Measurements from ENCODE around the gene ADH7.

The ADH7 gene

DNA sequence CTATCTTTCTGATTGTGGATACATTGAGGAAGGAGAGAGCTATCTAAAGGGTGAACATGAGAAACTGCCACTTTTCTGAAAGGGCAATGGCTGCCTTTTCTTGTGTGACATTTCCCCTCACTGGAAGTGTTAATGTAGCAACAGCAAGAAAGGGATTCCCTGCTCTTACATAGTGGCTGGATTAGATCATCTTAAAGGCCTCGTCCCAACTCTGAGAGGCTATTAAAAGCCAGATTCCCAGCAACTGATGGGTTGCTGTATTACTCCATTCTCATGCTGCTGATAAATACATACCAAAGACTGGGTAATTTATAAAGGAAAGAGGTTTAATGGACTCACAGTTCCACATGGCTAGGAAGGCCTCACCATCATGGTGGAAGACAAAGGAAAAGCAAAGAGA lies 33.7 kb upstream of the ADH7 start:
- Mint-ChIP-seq H3K4me3 (no peak overlapping the region), H3K36me3 (ENCODE audit: low read depth) (no peaks in the 10 kb centered on the region), H3K4me1 (no peaks in the 10 kb centered on the region), H3K27me3 (ENCODE audit: low read depth, poor library complexity) (peaks cover 16% of the 10 kb centered on the region), H3K27ac (no peak overlapping the region), H3K9me3 (no peaks in the 10 kb centered on the region)
- DNase-seq, result no peak
- TF ChIP-seq, protein P1, sequence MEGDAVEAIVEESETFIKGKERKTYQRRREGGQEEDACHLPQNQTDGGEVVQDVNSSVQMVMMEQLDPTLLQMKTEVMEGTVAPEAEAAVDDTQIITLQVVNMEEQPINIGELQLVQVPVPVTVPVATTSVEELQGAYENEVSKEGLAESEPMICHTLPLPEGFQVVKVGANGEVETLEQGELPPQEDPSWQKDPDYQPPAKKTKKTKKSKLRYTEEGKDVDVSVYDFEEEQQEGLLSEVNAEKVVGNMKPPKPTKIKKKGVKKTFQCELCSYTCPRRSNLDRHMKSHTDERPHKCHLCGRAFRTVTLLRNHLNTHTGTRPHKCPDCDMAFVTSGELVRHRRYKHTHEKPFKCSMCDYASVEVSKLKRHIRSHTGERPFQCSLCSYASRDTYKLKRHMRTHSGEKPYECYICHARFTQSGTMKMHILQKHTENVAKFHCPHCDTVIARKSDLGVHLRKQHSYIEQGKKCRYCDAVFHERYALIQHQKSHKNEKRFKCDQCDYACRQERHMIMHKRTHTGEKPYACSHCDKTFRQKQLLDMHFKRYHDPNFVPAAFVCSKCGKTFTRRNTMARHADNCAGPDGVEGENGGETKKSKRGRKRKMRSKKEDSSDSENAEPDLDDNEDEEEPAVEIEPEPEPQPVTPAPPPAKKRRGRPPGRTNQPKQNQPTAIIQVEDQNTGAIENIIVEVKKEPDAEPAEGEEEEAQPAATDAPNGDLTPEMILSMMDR (IDR thresholded peaks at IDR 0.05), result no peak

DNA sequence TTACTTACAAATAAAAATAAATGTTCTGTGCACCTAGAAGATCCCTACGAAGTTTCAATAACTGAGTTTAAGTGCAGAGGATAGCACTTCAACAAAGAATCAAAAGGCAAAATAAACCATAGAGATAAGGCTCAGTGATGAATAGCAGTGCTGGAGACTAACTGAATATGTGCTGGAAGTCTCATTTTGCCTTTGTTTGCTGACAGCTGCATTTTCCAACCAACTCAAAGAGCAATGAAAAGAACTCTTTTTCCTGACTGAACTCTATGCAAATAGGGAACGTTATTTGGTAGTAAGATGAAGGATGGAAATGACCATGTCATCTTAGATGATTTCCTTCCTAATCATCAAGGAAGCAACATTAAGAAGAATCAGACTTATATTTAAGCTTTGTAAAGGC lies 32.7 kb upstream of the ADH7 start:
- H3K36me3 Mint-ChIP-seq (ENCODE audit: low read depth), result no peaks in the 10 kb centered on the region
- no peak overlapping the region for H3K27ac Mint-ChIP-seq
- DNase-seq, result no peak
- no peaks in the 10 kb centered on the region for H3K4me1 Mint-ChIP-seq
- H3K4me3 Mint-ChIP-seq, result no peak overlapping the region
- no peaks in the 10 kb centered on the region for H3K9me3 Mint-ChIP-seq
- TF ChIP-seq, protein P1 (IDR thresholded peaks at IDR 0.05), result no peak
- peaks cover 19% of the 10 kb centered on the region for H3K27me3 Mint-ChIP-seq (ENCODE audit: low read depth, poor library complexity)

DNA sequence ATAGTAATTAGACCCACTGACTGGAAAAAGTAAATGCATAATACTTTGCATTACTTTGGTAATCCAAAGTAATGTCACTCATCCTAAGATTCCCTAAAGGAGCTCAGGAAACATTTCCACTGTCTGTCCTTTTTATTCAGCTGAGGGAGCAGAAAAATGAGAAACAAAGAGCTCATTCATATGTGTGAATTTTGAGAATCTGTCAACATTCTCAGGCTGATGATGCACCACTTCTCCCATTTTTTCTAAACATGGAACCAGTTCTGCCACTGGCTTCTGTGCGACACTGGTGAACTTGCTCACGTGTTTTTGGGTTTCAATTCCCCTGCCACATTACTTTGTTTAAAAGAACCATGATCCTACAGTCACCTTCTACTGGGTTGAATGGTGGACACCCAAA lies 28.4 kb upstream of the ADH7 start:
- Mint-ChIP-seq H3K9me3 (no peaks in the 10 kb centered on the region), H3K4me3 (no peak overlapping the region), H3K36me3 (ENCODE audit: low read depth) (no peaks in the 10 kb centered on the region), H3K27ac (no peak overlapping the region), H3K27me3 (ENCODE audit: low read depth, poor library complexity) (peaks cover 24% of the 10 kb centered on the region), H3K4me1 (peaks cover 11% of the 10 kb centered on the region)
- DNase-seq, result no peak
- TF ChIP-seq, protein P1 (IDR thresholded peaks at IDR 0.05), result no peak

DNA sequence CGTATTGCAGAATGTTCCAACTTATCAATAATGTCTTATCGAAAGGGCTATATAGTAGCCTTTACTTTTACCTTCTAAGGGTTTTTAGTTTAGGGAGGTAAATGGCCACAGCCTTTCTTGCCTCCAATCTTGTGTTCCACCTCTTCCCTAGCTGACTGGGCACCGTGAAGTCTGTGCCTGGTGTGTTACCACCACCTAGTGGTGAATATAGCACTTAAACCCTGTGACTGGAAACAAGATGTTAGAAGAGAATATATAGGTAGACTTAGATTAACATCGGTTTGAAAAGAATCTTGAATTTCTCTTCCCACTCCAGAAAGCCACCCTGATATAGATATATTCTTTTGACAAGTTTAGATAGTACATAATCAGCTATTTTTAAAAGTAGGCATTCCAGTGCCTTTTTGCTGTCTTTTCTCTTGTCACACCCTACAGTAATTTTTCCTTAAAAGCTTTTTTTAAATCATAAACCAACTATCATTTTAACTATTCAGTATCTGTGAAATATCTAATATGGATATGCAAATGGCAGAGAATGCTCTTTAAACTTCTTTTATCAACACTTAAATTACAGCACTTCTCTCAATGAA lies 27.8 kb upstream of the ADH7 start:
- peak; percentile 47 for DNase-seq
- peaks cover 13% of the 10 kb centered on the region for H3K4me1 Mint-ChIP-seq
- H3K36me3 Mint-ChIP-seq (ENCODE audit: low read depth), result no peaks in the 10 kb centered on the region
- peaks cover 24% of the 10 kb centered on the region for H3K27me3 Mint-ChIP-seq (ENCODE audit: low read depth, poor library complexity)
- TF ChIP-seq, protein P1 (IDR thresholded peaks at IDR 0.05), result peak; percentile 87
- H3K4me3 Mint-ChIP-seq, result no peak overlapping the region
- H3K27ac Mint-ChIP-seq, result no peak overlapping the region
- H3K9me3 Mint-ChIP-seq, result no peaks in the 10 kb centered on the region

DNA sequence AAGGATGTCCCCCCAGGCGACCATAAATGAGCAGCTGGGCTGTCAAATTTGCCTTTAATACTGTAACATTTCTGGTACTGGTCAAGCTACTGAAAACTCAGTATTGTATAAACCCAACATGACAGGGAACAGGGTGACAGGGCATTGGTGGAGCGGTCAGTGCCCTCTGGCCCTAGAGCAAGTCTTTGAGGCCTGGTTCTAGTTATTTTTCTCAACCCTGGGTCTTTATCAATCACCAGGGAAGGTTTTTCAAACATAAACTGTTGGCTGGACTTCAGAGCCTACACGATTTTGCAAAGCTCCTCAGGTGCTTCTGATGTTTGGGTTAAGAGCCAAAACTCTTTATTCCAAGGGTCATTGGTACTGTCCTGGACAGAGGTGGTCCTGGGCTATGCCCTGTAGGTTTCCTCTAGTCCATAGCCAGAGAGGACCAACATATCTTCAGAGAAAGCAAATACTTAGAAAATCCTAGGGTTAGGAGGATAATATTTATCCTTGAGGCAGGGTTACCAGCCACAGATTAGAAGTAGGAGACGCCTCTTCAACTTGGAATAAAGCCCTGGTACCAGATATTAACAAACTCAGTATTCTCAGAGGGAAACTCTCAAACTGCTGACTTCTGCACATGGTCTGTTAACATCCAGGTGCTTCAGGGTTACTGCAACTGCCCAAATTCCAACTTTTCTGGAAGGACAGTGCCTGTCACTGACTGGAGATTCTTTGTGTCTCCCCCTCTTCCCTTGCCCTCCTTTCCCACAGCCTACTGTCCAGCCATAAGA lies 26.7 kb upstream of the ADH7 start:
- Mint-ChIP-seq H3K9me3 (no peaks in the 10 kb centered on the region), H3K4me1 (peaks cover 13% of the 10 kb centered on the region), H3K27me3 (ENCODE audit: low read depth, poor library complexity) (peaks cover 21% of the 10 kb centered on the region), H3K27ac (no peak overlapping the region), H3K36me3 (ENCODE audit: low read depth) (no peaks in the 10 kb centered on the region), H3K4me3 (no peak overlapping the region)
- TF ChIP-seq, protein P1 (IDR thresholded peaks at IDR 0.05), result no peak
- DNase-seq, result no peak
